GM08714 (cell line): Measurements from ENCODE around the gene TRAPPC14.

ENCODE experiments used
- H3K4me3 ChIP-seq: fragments of 200-500 bp; sonication (Bioruptor generic); 2 replicates; pipeline ENCODE4 v1.5.1; 2014; ENCODE audit warnings: mild to moderate bottlenecking, low read length, inconsistent platforms
- ZNF274 ChIP-seq: IDR thresholded peaks from 2 replicates; pipeline ENCODE4 v1.6.1; 2012; ENCODE audit warnings: mild to moderate bottlenecking, low read depth, low read length

The TRAPPC14 gene

GRCh38 chr7:100166970-100167911 is 8.7 kb upstream of the TRAPPC14 start:
- no peak overlapping the region; the same call in 1 of the 2 replicates for H3K4me3 ChIP-seq

GRCh38 chr7:100166317-100166940 is 7.9 kb upstream of the TRAPPC14 start:
- TF ChIP-seq ZNF274, result no peak
- no peak overlapping the region for H3K4me3 ChIP-seq

More at GRCh38 chr7:100166970-100167911, 8.7 kb upstream of the TRAPPC14 start:
- TF ChIP-seq ZNF274, result no peak

GRCh38 chr7:100163871-100164270 is 5.3 kb upstream of the TRAPPC14 start:
- no peak overlapping the region for H3K4me3 ChIP-seq
- no peak for TF ChIP-seq ZNF274

- no peak for TF ChIP-seq ZNF274
- H3K4me3 ChIP-seq, result no peak overlapping the region
Measured at GRCh38 chr7:100163006-100163531, 4.5 kb upstream of the TRAPPC14 start.

- H3K4me3 ChIP-seq, result no peak overlapping the region
- no peak for TF ChIP-seq ZNF274
Measured at GRCh38 chr7:100160067-100160466, 1.5 kb upstream of the TRAPPC14 start.

GRCh38 chr7:100159099-100159623 is 638 bp upstream of the TRAPPC14 start:
- peak overlapping the region; percentile 95 for H3K4me3 ChIP-seq

GRCh38 chr7:100157334-100158228 is 942 bp downstream of the TRAPPC14 start:
- H3K4me3 ChIP-seq, result peak overlapping the region; percentile 95
- no peak for TF ChIP-seq ZNF274

More at GRCh38 chr7:100159099-100159623, 638 bp upstream of the TRAPPC14 start:
- TF ChIP-seq ZNF274, result no peak

- no peak overlapping the region; the same call in 1 of the 2 replicates for H3K4me3 ChIP-seq
- TF ChIP-seq ZNF274, result no peak
Measured at GRCh38 chr7:100157069-100157333, 1.5 kb downstream of the TRAPPC14 start.

GRCh38 chr7:100156331-100157068 is 2.0 kb downstream of the TRAPPC14 start:
- TF ChIP-seq ZNF274, result no peak
- no peak overlapping the region; the same call in 1 of the 2 replicates for H3K4me3 ChIP-seq

GRCh38 chr7:100155553-100156317 is 2.8 kb downstream of the TRAPPC14 start:
- no peak for TF ChIP-seq ZNF274

GRCh38 chr7:100154651-100155491 is 3.7 kb downstream of the TRAPPC14 start:
- no peak overlapping the region for H3K4me3 ChIP-seq
- no peak for TF ChIP-seq ZNF274

More at GRCh38 chr7:100155553-100156317, 2.8 kb downstream of the TRAPPC14 start:
- H3K4me3 ChIP-seq, result no peak overlapping the region
